G401.6 (cell line): Measurements from ENCODE around the gene OLFM2.
A peak's percentile ranks its signal among the peaks of the same experiment; 100 is the strongest.
"Not testable (repeated sequence)": the region's sequence is repeated elsewhere in the genome, so short reads cannot be mapped to it uniquely, and the experiment has no call there.

ENCODE experiments used
- FAIRE-seq: peaks from 2 replicates; lab custom pipeline; 2012; peaks lifted over from hg19 to GRCh38; lab: Jason Lieb, UNC

Gene OLFM2

GRCh38 chr19:9861503-9861902 is 74.8 kb downstream of the OLFM2 start:
- no peak for FAIRE-seq

GRCh38 chr19:9860407-9860806 is 75.9 kb downstream of the OLFM2 start:
- no peak for FAIRE-seq

- no peak for FAIRE-seq
Measured at GRCh38 chr19:9858766-9859165, 77.5 kb downstream of the OLFM2 start.

- FAIRE-seq: no peak
Measured at GRCh38 chr19:9857920-9858746, 78.2 kb downstream of the OLFM2 start.

- FAIRE-seq: no peak
Measured at GRCh38 chr19:9857076-9857721, 79.1 kb downstream of the OLFM2 start.

- FAIRE-seq: no peak
Measured at GRCh38 chr19:9856609-9857008, 79.7 kb downstream of the OLFM2 start.

- FAIRE-seq: no peak
Measured at GRCh38 chr19:9854282-9854846, 82.0 kb downstream of the OLFM2 start.

GRCh38 chr19:9850235-9850959 is 85.9 kb downstream of the OLFM2 start:
- FAIRE-seq: no peak

GRCh38 chr19:9849791-9850190 is 86.5 kb downstream of the OLFM2 start:
- FAIRE-seq: no peak

GRCh38 chr19:9848762-9849161 is 87.6 kb downstream of the OLFM2 start:
- no peak for FAIRE-seq

- no peak for FAIRE-seq
Measured at GRCh38 chr19:9848060-9848459, 88.3 kb downstream of the OLFM2 start.

- no peak for FAIRE-seq
Measured at GRCh38 chr19:9847087-9847671, 89.1 kb downstream of the OLFM2 start.

GRCh38 chr19:9843626-9844273 is 92.6 kb downstream of the OLFM2 start:
- not testable (repeated sequence) for FAIRE-seq

- FAIRE-seq: no peak
Measured at GRCh38 chr19:9842834-9843625, 93.3 kb downstream of the OLFM2 start.

- FAIRE-seq: no peak
Measured at GRCh38 chr19:9839415-9839814, 96.9 kb downstream of the OLFM2 start.

- no peak for FAIRE-seq
Measured at GRCh38 chr19:9838324-9838723, 98.0 kb downstream of the OLFM2 start.

GRCh38 chr19:9836021-9836420 is 100.3 kb downstream of the OLFM2 start:
- no peak for FAIRE-seq

- FAIRE-seq: no peak
Measured at GRCh38 chr19:9835507-9835949, 100.8 kb downstream of the OLFM2 start.

GRCh38 chr19:9834726-9835506 is 101.4 kb downstream of the OLFM2 start, which contains the start of gene PIN1:
Gene PIN1, plus strand, starts transcription at chr19:9835318. Its CDS starts 27 bp downstream, at chr19:9835345.
- peak; percentile 97 for FAIRE-seq

GRCh38 chr19:9834307-9834725 is 102.0 kb downstream of the OLFM2 start:
- FAIRE-seq: no peak
